GM18517 (cell line): Measurements from ENCODE around the gene HIGD1A.

Experiments
- ATAC-seq: cut with Tn5 transposase; IDR thresholded peaks from one replicate; pipeline ENCODE4 v1.9.1; 2021; ENCODE audit warnings: mild to moderate bottlenecking, moderate library complexity; ENCODE audit not compliant: unreplicated experiment

The HIGD1A gene

GRCh38 chr3:42804106-42804830 lies at the start of gene HIGD1A:
Gene HIGD1A (minus strand): TSS chr3:42804490. CDS start chr3:42794253, 10,237 bp downstream.
- ATAC-seq: peak; percentile 95

- ATAC-seq: no peak
Observed at GRCh38 chr3:42853739-42854302, 49.5 kb upstream of the HIGD1A start.

GRCh38 chr3:42853056-42853455 lies 48.8 kb upstream of the HIGD1A start:
- ATAC-seq: no peak

- no peak for ATAC-seq
Observed at GRCh38 chr3:42852441-42852840, 48.2 kb upstream of the HIGD1A start.

GRCh38 chr3:42851228-42851834 lies 47.0 kb upstream of the HIGD1A start:
- no peak for ATAC-seq

- ATAC-seq: no peak
Observed at GRCh38 chr3:42850263-42850662, 46.0 kb upstream of the HIGD1A start.

GRCh38 chr3:42849017-42849416 lies 44.7 kb upstream of the HIGD1A start:
- ATAC-seq: no peak

GRCh38 chr3:42847731-42848130 lies 43.4 kb upstream of the HIGD1A start:
- no peak for ATAC-seq

- no peak for ATAC-seq
Observed at GRCh38 chr3:42846685-42847522, 42.6 kb upstream of the HIGD1A start.

- no peak for ATAC-seq
Observed at GRCh38 chr3:42844815-42845214, 40.5 kb upstream of the HIGD1A start.

GRCh38 chr3:42844412-42844713 lies 40.1 kb upstream of the HIGD1A start:
- no peak for ATAC-seq

GRCh38 chr3:42843713-42844411 lies 39.6 kb upstream of the HIGD1A start:
- ATAC-seq: no peak

GRCh38 chr3:42841332-42841731 lies 37.0 kb upstream of the HIGD1A start:
- no peak for ATAC-seq

- ATAC-seq: peak; percentile 95
Observed at GRCh38 chr3:42839616-42840015, 35.3 kb upstream of the HIGD1A start.

GRCh38 chr3:42838571-42838970 lies 34.3 kb upstream of the HIGD1A start:
- ATAC-seq: no peak

GRCh38 chr3:42836150-42837123 lies 32.1 kb upstream of the HIGD1A start:
- no peak for ATAC-seq

- ATAC-seq: no peak
Observed at GRCh38 chr3:42831321-42831713, 27.0 kb upstream of the HIGD1A start.

GRCh38 chr3:42830437-42831320 lies 26.4 kb upstream of the HIGD1A start:
- no peak for ATAC-seq
